HFFc6 (cell line): Measurements from ENCODE around the gene SFSWAP. TPM values are rescaled to one million over a fixed set of nuclear protein-coding genes. Genes with fewer than 3 reads are reported as not detected.

Experiments
- DNase-seq: peaks from one replicate; pipeline ENCODE4 v3.0.0-alpha.2; 2018
- H3K27ac Mint-ChIP-seq: 2 replicates; pipeline ENCODE4 v1.8.0; 2020; ENCODE audit warnings: mild to moderate bottlenecking, mixed read lengths
- H3K27me3 Mint-ChIP-seq: 2 replicates; pipeline ENCODE4 v1.8.0; 2021; ENCODE audit warnings: mild to moderate bottlenecking, moderate library complexity, mixed read lengths; ENCODE audit not compliant: insufficient read depth
- H3K36me3 Mint-ChIP-seq: 2 replicates; pipeline ENCODE4 v1.8.0; 2021; ENCODE audit warnings: low read depth, mixed read lengths
- H3K4me1 Mint-ChIP-seq: 2 replicates; pipeline ENCODE4 v1.8.0; 2020; ENCODE audit warnings: low read depth, mixed read lengths
- H3K4me3 Mint-ChIP-seq: 2 replicates; pipeline ENCODE4 v1.8.0; 2020; ENCODE audit warnings: mild to moderate bottlenecking, moderate library complexity, mixed read lengths
- H3K9me3 Mint-ChIP-seq: 2 replicates; pipeline ENCODE4 v1.8.0; 2020; ENCODE audit warnings: mild to moderate bottlenecking, mixed read lengths
- total RNA-seq, 6 experiments: library from RNA; stranded (reverse); fragmentation: NEBNext Ultra II Directional; extraction: Animal tissue kit (Norgen Biotek cat#: 25700); gene quantifications; 2 replicates in 1 of 6; 3 replicates in 5 of 6; pipeline ENCODE4 v1.2.3, GENCODE V29; 2021
- TF ChIP-seq, protein P1 (sequence below): fragments of 200-600 bp; sonication (generic); IDR thresholded peaks from 2 replicates; pipeline ENCODE4 v1.5.0; 2021; ENCODE audit warnings: antibody characterized with exemption, mild to moderate bottlenecking

The SFSWAP gene
- total RNA-seq, 6 experiments from 2014 or later = 23.9 to 32.4 (median 28.8) TPM

GRCh38 chr12:131671871-131672270 lies 39.0 kb upstream of the SFSWAP start:
- Mint-ChIP-seq H3K27me3 (peaks cover 10% of the 10 kb centered on the region), H3K4me3 (no peak overlapping the region), H3K27ac (no peak overlapping the region), H3K36me3 (no peaks in the 10 kb centered on the region), H3K4me1 (no peaks in the 10 kb centered on the region), H3K9me3 (no peaks in the 10 kb centered on the region; the same call in 1 of the 2 replicates)
- TF ChIP-seq, protein P1, sequence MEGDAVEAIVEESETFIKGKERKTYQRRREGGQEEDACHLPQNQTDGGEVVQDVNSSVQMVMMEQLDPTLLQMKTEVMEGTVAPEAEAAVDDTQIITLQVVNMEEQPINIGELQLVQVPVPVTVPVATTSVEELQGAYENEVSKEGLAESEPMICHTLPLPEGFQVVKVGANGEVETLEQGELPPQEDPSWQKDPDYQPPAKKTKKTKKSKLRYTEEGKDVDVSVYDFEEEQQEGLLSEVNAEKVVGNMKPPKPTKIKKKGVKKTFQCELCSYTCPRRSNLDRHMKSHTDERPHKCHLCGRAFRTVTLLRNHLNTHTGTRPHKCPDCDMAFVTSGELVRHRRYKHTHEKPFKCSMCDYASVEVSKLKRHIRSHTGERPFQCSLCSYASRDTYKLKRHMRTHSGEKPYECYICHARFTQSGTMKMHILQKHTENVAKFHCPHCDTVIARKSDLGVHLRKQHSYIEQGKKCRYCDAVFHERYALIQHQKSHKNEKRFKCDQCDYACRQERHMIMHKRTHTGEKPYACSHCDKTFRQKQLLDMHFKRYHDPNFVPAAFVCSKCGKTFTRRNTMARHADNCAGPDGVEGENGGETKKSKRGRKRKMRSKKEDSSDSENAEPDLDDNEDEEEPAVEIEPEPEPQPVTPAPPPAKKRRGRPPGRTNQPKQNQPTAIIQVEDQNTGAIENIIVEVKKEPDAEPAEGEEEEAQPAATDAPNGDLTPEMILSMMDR = no peak
- no peak for DNase-seq

DNA sequence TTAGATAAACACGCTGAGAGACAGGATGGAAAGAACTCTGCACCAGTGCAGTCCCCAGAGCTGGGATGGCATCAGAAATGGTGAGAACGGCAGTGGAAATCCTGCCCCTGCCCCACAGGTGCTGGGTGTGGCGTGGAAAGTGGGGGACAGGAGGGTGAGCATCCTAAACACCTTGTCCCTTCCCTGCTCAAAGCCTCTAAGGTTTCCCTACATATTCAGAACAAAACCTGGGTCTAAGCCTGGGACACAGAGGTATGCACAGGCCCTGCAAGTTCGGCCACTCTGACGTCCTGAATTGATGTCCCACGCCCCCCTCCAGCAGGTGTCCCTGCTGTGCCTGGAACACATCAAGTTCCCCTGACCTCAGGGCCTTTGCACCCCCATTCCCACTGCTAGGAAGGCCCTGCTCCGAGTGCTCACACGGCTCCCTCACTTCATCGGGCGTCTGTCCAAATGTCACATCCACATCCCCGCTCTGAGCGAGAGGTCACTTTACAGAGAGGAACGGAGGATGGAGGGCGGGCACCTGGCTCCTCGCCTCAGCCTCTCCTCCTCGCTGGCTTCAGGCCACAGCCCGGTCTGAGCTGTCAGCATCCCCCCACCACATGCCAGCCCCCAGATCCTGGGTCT lies 38.5 kb upstream of the SFSWAP start:
- H3K4me3 Mint-ChIP-seq = no peak overlapping the region
- H3K36me3 Mint-ChIP-seq = no peaks in the 10 kb centered on the region
- no peak overlapping the region for H3K27ac Mint-ChIP-seq
- TF ChIP-seq, protein P1 = no peak
- H3K27me3 Mint-ChIP-seq = peaks cover 8% of the 10 kb centered on the region
- no peak for DNase-seq
- no peaks in the 10 kb centered on the region; the same call in 1 of the 2 replicates for H3K9me3 Mint-ChIP-seq
- H3K4me1 Mint-ChIP-seq = no peaks in the 10 kb centered on the region

- no peak for DNase-seq
- no peak overlapping the region for H3K27ac Mint-ChIP-seq
- H3K27me3 Mint-ChIP-seq = peaks cover 8% of the 10 kb centered on the region
- H3K4me3 Mint-ChIP-seq = no peak overlapping the region
- H3K4me1 Mint-ChIP-seq = no peaks in the 10 kb centered on the region
- H3K36me3 Mint-ChIP-seq = no peaks in the 10 kb centered on the region
- no peaks in the 10 kb centered on the region; the same call in 1 of the 2 replicates for H3K9me3 Mint-ChIP-seq
- TF ChIP-seq, protein P1 = no peak
Measured at GRCh38 chr12:131672941-131673887, 37.7 kb upstream of the SFSWAP start.

DNA sequence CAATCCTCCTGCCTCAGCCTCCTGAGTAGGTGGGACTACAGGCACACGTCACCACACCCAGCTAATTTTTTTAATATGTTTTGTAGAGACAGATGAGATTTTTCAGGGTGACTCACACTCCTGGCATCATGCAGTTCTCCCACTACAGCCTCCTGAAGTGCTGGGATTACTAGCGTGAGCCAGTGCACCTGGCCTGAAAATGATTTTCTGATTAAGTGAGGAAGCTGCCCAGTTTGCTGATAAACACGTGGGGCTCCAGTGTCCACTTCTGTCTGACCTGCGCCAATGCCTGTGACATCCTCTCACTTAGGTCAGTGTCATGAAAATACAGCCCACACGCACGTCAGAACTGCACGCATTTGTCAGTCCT lies 37.0 kb upstream of the SFSWAP start:
- Mint-ChIP-seq H3K9me3 (no peaks in the 10 kb centered on the region; the same call in 1 of the 2 replicates), H3K4me3 (no peak overlapping the region), H3K36me3 (no peaks in the 10 kb centered on the region), H3K27me3 (peaks cover 11% of the 10 kb centered on the region), H3K4me1 (no peaks in the 10 kb centered on the region), H3K27ac (no peak overlapping the region)
- no peak for DNase-seq
- TF ChIP-seq, protein P1 = no peak

DNA sequence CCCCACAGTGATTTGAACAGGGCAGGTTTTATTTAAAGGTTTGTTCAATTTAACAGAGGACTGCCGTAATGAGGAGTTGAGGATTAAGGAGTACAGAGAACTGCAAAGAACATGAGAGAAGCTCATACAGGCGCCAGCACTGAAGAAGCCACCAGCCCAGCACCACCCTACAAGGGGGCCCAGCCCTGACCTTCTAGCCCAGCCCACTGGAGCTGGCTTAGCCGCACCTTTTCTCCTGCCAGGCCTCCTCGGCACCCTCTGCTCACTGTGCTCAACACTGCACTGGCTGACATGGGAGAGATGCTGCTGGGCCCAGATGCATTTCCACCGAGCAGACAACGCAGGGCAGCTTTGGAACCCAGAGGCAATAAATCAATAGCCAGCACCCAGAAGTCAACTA lies 36.5 kb upstream of the SFSWAP start:
- H3K4me3 Mint-ChIP-seq = no peak overlapping the region
- H3K4me1 Mint-ChIP-seq = no peaks in the 10 kb centered on the region
- DNase-seq = no peak
- TF ChIP-seq, protein P1 = no peak
- no peak overlapping the region for H3K27ac Mint-ChIP-seq
- peaks cover 12% of the 10 kb centered on the region for H3K27me3 Mint-ChIP-seq
- no peaks in the 10 kb centered on the region; the same call in 1 of the 2 replicates for H3K9me3 Mint-ChIP-seq
- no peaks in the 10 kb centered on the region for H3K36me3 Mint-ChIP-seq
